Omental fat pad (tissue), 4 donors: Measurements from ENCODE around the gene FNDC5. TPM values are rescaled to one million over a fixed set of nuclear protein-coding genes. Genes with fewer than 3 reads are reported as not detected.

Experiments
- ATAC-seq: fragments of 150-250 bp; one replicate; pipeline ENCODE4 v1.9.1; 2016; ENCODE audit warnings: mild to moderate bottlenecking, moderate library complexity; ENCODE audit not compliant: low FRiP score
- DNase-seq: peaks from one replicate; pipeline ENCODE4 v3.0.0-alpha.2; 2019; ENCODE audit warnings: low spot score
- total RNA-seq, 4 donors: library from RNA; depleted of rRNA; stranded (reverse); fragments of >200 nt; gene quantifications; one replicate each; pipeline ENCODE4 v1.1.0, GENCODE V29; 2016
- TF ChIP-seq, protein P1 (sequence below), 3 donors: fragments of 450-650 bp; IDR thresholded peaks; one replicate each; pipeline ENCODE4 v1.5.1; 2016 to 2017; ENCODE audit warnings: antibody characterized with exemption in 3 of 3, mild to moderate bottlenecking in 3 of 3, moderate library complexity in 2 of 3

Gene FNDC5
- total RNA-seq, 4 donors from 2014 or later = 0.48 to 3.0 (median 1.6) TPM

DNA sequence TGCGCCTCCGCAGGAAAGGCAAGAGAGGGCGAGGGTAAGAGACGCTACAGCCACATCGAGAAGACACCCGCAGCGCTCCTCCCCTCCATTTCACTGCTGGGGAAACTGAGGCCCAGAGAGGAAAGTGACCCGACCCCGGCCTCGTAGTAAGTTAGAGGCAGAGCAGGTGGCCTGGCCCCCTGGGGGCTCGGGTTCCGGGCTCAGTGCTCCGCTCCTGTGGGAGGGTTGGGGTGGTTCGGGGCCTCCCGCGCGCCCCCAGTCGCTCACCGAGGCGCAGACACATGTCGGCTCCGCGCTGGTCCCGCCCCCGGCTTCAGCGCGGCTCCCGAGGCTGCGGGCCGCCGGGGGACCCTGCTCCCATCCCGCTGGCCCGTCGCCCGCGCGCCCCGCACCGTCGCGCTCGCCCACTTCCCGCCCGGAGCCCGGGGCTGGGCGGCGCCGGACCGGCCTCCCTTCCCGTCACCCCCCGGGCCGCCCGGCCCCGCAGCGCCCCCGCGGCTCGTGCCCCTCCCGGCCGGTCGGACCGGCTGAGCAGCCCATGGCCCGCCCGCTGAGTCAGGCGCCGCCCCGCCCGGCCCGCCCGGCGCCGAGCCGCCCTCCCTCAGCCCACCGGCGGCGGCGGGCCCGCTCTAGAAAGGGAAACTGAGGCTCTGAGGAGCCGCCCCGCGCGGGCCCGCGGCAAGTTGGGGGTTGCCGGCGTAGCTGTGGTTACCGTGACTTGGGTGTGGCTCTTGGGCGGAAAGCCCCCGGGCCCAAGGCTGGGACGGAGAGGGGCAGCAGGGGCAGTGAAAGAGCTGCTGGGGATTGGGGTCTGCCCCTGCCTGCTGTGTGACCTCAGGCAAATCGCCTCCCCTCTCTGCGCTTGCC lies 30.5 kb upstream of the FNDC5 start, which contains the start of gene TMEM54:
TMEM54 (minus strand) TSS at position 434 of the 867 bp plus-strand sequence; CDS start at position 283, 151 bp downstream.
- TF ChIP-seq, protein P1, sequence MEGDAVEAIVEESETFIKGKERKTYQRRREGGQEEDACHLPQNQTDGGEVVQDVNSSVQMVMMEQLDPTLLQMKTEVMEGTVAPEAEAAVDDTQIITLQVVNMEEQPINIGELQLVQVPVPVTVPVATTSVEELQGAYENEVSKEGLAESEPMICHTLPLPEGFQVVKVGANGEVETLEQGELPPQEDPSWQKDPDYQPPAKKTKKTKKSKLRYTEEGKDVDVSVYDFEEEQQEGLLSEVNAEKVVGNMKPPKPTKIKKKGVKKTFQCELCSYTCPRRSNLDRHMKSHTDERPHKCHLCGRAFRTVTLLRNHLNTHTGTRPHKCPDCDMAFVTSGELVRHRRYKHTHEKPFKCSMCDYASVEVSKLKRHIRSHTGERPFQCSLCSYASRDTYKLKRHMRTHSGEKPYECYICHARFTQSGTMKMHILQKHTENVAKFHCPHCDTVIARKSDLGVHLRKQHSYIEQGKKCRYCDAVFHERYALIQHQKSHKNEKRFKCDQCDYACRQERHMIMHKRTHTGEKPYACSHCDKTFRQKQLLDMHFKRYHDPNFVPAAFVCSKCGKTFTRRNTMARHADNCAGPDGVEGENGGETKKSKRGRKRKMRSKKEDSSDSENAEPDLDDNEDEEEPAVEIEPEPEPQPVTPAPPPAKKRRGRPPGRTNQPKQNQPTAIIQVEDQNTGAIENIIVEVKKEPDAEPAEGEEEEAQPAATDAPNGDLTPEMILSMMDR (IDR thresholded peaks at IDR 0.05) = no peak
- DNase-seq (no peak), ATAC-seq (peak; percentile 92)

DNA sequence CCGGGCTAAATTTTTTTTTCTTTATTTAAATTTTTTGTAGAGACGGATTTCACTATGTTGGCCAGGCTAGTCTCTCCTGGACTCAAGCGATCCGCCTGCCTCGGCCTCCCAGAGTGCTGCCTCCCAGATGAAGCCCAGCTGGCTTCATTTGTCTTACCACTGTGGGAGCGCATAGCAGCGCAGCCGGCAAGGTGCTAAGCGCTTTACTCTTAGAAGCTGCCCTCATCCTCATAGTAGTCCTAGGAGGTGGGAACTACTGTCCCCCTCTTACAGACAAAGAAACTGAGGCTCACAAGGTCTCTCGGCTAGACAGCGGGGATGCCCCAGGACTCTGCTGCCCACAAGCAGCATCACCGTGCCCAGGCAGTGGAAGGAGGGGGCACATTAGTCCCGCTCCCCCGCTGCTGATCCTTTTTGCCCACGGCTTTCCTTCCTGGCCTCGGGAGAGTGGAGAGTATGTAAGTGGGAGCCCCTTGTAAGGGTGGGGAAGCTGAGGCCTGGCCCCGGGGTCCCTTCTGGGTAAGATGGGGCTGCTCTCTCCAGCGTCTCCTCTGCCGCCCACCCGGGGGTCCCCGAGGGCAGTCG lies 29.8 kb upstream of the FNDC5 start:
- TF ChIP-seq, protein P1 (IDR thresholded peaks at IDR 0.05) = no peak
- ATAC-seq (peak; percentile 21), DNase-seq (no peak)

DNA sequence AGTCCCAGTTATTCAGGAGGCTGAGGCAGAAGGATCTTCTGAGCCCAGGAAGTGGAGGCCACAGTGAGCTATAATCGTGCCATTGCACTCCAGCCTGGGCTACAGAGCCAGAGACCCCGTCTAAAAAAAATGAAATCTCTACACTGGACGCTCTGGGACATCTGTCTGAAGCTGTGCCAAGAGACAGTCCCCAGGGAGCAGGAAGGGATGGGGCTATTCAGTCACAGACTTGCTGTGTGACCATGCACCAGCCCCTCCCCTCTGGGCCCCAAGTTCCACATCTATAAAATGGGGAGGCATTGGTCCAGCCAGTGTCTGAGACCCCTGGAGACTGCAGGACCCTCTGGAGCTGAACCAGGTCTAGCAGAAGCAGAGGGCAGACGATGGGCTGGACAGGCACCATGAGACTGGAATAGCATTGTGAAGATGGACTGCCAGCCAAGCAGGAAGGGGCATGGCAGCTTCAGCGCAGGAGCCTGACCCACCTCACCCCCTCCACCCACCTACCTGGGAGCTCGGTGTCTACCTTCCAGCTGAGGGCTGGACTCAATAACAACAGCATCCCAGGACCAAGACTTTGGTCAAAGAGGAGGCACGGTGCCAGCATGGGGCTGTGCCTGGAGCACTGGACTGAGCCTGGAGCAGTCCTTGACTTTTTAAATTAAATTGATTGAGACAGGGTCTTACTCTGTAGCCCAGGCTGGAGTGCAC lies 29.0 kb upstream of the FNDC5 start:
- DNase-seq (no peak), ATAC-seq (no peak)
- TF ChIP-seq, protein P1 (IDR thresholded peaks at IDR 0.05) = no peak

DNA sequence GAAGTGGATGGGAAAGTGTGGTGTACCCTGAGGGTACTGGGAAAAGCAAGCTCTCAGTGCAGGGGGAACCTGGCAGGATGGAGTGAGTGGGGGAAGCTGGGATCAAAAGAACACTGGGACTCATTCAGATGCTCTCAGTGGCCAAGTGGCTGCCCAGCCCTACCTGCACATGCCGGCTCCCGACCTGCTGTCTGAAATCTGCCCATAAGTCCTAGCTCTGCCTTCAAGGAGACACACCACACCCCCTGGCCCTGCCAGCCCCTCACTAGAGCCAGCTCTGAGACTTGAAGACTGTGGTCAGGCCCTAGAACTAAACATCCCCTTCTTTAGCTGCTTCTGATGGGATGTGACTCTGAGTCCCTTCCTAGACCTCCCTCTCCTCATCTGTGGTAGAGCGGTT lies 28.2 kb upstream of the FNDC5 start:
- DNase-seq (no peak), ATAC-seq (no peak)
- TF ChIP-seq, protein P1 (IDR thresholded peaks at IDR 0.05) = no peak

DNA sequence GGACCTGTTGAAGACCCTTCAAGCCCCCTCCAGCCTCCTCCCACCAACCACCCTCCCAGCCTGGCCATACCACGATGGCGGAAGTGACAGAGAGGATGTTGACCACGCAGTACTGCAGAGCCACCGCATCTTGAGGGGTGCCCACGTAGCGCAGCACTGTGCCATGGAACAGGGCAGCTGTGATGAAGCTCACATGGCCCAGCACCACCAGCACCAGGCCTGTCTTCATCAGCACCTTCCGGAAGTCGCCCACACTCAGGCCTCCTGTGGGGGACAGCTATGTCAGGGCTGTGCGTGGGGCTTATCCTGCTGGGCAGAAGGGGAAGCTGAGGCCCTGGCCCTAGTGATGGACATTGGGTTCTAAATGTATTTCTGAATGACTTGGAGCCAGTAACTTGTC lies 27.3 kb upstream of the FNDC5 start:
- TF ChIP-seq, protein P1 (IDR thresholded peaks at IDR 0.05) = no peak
- DNase-seq (no peak), ATAC-seq (no peak)

DNA sequence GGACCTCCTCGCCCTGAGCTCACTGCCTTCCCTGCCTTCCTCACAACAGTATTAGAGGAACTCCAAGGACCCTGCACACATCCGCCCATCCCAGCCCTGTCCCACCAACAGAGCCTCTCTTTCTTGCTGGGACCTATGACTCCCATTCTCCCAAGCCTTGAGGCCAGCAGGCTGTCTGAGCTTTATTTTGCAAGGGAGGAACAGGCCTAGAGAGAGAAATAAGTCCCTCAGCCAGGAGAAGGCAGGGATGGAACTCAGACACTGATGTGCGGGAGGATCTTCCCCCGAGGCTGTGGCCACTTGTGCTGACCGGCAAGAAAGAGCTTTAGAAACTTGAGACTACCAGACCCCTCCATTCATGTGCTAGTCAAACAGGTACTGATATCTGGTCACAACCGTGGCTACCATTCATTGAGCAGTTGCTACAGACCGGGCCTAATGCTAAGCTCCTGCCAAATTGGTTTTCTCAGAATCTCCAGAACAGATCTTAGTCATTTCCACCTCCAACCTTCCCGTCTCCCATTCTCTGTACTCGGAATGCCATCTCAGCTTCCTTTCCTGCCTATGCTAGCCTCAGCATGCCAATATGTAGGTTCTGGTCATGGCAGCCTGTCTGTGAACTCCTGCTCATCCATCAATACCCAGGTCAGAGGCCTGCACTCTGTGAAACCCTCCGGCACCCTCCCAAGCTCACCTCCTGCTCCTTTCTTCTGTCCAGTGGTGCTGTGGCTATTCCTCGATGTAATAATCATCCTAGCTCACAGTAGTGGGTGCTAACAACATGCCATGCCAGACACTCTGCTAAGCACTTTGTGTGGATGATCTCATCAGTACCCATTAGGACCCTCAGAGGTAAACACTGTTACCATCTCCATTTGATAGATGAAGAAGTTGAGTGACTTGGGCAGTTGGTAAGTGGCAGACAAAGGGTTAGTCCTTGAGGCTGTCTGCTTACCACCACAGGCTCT lies 26.7 kb upstream of the FNDC5 start:
- TF ChIP-seq, protein P1 (IDR thresholded peaks at IDR 0.05) = no peak
- DNase-seq (no peak), ATAC-seq (no peak)
